OCI-LY1 (cell line): ENCODE results near the gene ANKRD33B.

Source experiments
- H2AFZ ChIP-seq: fragments of 200-600 bp; sonication (generic), shearing (Covaris generic); 2 replicates; pipeline ENCODE4 v1.6.0; 2014; ENCODE audit warnings: antibody characterized with exemption, mild to moderate bottlenecking, low read length
- H3F3A ChIP-seq: fragments of 200-600 bp; sonication (generic), shearing (Covaris generic); 2 replicates; pipeline ENCODE4 v1.6.0; 2014; ENCODE audit warnings: mild to moderate bottlenecking, antibody characterized with exemption, low read length, moderate library complexity; ENCODE audit not compliant: insufficient read depth
- H3K27ac ChIP-seq: fragments of 200-600 bp; sonication (generic); 2 replicates; pipeline ENCODE4 v1.5.1; 2014; ENCODE audit warnings: low read length, mixed run types, mild to moderate bottlenecking, low read depth; ENCODE audit not compliant: poor library complexity, severe bottlenecking
- H3K27me3 ChIP-seq: fragments of 200-600 bp; sonication (generic); 2 replicates; pipeline ENCODE4 v1.6.0; 2014; ENCODE audit warnings: antibody characterized with exemption, mild to moderate bottlenecking, low read length, moderate library complexity; ENCODE audit not compliant: insufficient read depth
- H3K36me3 ChIP-seq: fragments of 200-600 bp; sonication (generic); 2 replicates; pipeline ENCODE4 v1.6.1; 2014; ENCODE audit warnings: mild to moderate bottlenecking, antibody characterized with exemption, low read length, moderate library complexity, mixed read lengths; ENCODE audit not compliant: insufficient read depth
- H3K4me1 ChIP-seq: fragments of 200-600 bp; sonication (generic); 2 replicates; pipeline ENCODE4 v1.5.1; 2014; ENCODE audit warnings: mild to moderate bottlenecking, low read length, moderate library complexity; ENCODE audit not compliant: insufficient read depth, severe bottlenecking
- H3K4me2 ChIP-seq: fragments of 200-600 bp; sonication (generic), shearing (Covaris generic); 2 replicates; pipeline ENCODE4 v1.6.1; 2014; ENCODE audit warnings: low read length
- H3K4me3 ChIP-seq: fragments of 200-600 bp; sonication (generic); 2 replicates; pipeline ENCODE4 v1.5.1; 2014; ENCODE audit warnings: low read length, low read depth, mild to moderate bottlenecking, mixed read lengths; ENCODE audit not compliant: poor library complexity, severe bottlenecking
- H3K79me2 ChIP-seq: fragments of 200-600 bp; shearing (Covaris generic); 2 replicates; pipeline ENCODE4 v1.6.1; 2016; ENCODE audit warnings: mixed run types, low read length, mixed read lengths; ENCODE audit not compliant: insufficient read depth
- H3K9ac ChIP-seq: fragments of 200-600 bp; sonication (generic), shearing (Covaris generic); 2 replicates; pipeline ENCODE4 v1.6.1; 2014; ENCODE audit warnings: mild to moderate bottlenecking, low read length, mixed read lengths
- H3K9me2 ChIP-seq: fragments of 200-600 bp; sonication (generic), shearing (Covaris generic); 2 replicates; pipeline ENCODE4 v1.6.1; 2014; ENCODE audit warnings: low read depth, mild to moderate bottlenecking, low read length, mixed read lengths
- H3K9me3 ChIP-seq: fragments of 200-600 bp; shearing (Covaris generic); 2 replicates; pipeline ENCODE4 v1.6.1; 2014; ENCODE audit warnings: low read length, mixed read lengths
- H4K20me1 ChIP-seq: fragments of 200-600 bp; sonication (generic), shearing (Covaris generic); 2 replicates; pipeline ENCODE4 v1.6.0; 2016; ENCODE audit warnings: mild to moderate bottlenecking, low read length; ENCODE audit not compliant: insufficient read depth
- CTCF ChIP-seq: fragments of 200-600 bp; sonication (generic), shearing (Covaris generic); IDR thresholded peaks from 2 replicates; pipeline ENCODE4 v1.5.1; 2017; ENCODE audit warnings: mild to moderate bottlenecking, antibody characterized with exemption, low read length, moderate library complexity, mixed read lengths
- EZH2 ChIP-seq: fragments of 200-600 bp; sonication (generic), shearing (Covaris generic); IDR thresholded peaks from 2 replicates; pipeline ENCODE4 v1.8.0; 2017; ENCODE audit warnings: borderline replicate concordance, mixed run types, mild to moderate bottlenecking, antibody characterized with exemption, low read length, moderate library complexity, mixed read lengths

ANKRD33B gene

GRCh38 chr5:10582512-10582897 is 18.6 kb downstream of the ANKRD33B start:
- Histone ChIP-seq H3K27me3 (peaks cover 4% of the 10 kb centered on the region; the same call in 1 of the 2 replicates), H3K9me3 (no peaks in the 10 kb centered on the region), H3K79me2 (no peaks in the 10 kb centered on the region), H3F3A (no peaks in the 10 kb centered on the region), H4K20me1 (no peaks in the 10 kb centered on the region), H3K27ac (no peak overlapping the region), H3K36me3 (no peaks in the 10 kb centered on the region), H2AFZ (no peak overlapping the region), H3K9me2 (no peaks in the 10 kb centered on the region), H3K4me3 (no peak overlapping the region), H3K4me1 (no peaks in the 10 kb centered on the region), H3K4me2 (no peak overlapping the region), H3K9ac (no peak overlapping the region)
- TF ChIP-seq EZH2 = no peak
- no peak for TF ChIP-seq CTCF

- no peaks in the 10 kb centered on the region for H4K20me1 ChIP-seq
- H3K4me2 ChIP-seq = no peak overlapping the region
- H3K9me2 ChIP-seq = no peaks in the 10 kb centered on the region
- no peaks in the 10 kb centered on the region for H3K9me3 ChIP-seq
- H2AFZ ChIP-seq = no peak overlapping the region
- no peaks in the 10 kb centered on the region for H3K36me3 ChIP-seq
- no peak overlapping the region for H3K4me3 ChIP-seq
- TF ChIP-seq EZH2 = no peak
- TF ChIP-seq CTCF = no peak
- no peaks in the 10 kb centered on the region for H3K79me2 ChIP-seq
- H3K4me1 ChIP-seq = no peaks in the 10 kb centered on the region
- H3F3A ChIP-seq = no peaks in the 10 kb centered on the region
- H3K27me3 ChIP-seq = peaks cover 4% of the 10 kb centered on the region; the same call in 1 of the 2 replicates
- no peak overlapping the region for H3K27ac ChIP-seq
- no peak overlapping the region for H3K9ac ChIP-seq
These were observed 20.0 kb downstream of the ANKRD33B start for GRCh38 chr5:10583663-10584572.

- no peak overlapping the region for H3K4me3 ChIP-seq
- no peaks in the 10 kb centered on the region for H3K9me3 ChIP-seq
- H3F3A ChIP-seq = no peaks in the 10 kb centered on the region
- no peaks in the 10 kb centered on the region for H4K20me1 ChIP-seq
- no peak overlapping the region for H3K27ac ChIP-seq
- H2AFZ ChIP-seq = no peak overlapping the region
- H3K79me2 ChIP-seq = no peaks in the 10 kb centered on the region
- no peaks in the 10 kb centered on the region for H3K36me3 ChIP-seq
- H3K4me2 ChIP-seq = no peak overlapping the region
- H3K4me1 ChIP-seq = no peaks in the 10 kb centered on the region
- peaks cover 4% of the 10 kb centered on the region; the same call in 1 of the 2 replicates for H3K27me3 ChIP-seq
- H3K9me2 ChIP-seq = no peaks in the 10 kb centered on the region
- no peak overlapping the region for H3K9ac ChIP-seq
- TF ChIP-seq CTCF (no peak), EZH2 (no peak)
These were observed 21.0 kb downstream of the ANKRD33B start for GRCh38 chr5:10584714-10585517.
